OCI-LY3 (cell line): Measurements from ENCODE around the gene OPCML.

Experiments
- H2AFZ ChIP-seq: fragments of 200-600, 300-600 bp; shearing (Covaris generic); 2 replicates; pipeline ENCODE4 v1.6.0; 2014; ENCODE audit warnings: antibody characterized with exemption, low read depth, low read length
- H3K27ac ChIP-seq: fragments of 200-600, 300-600 bp; sonication (generic); 2 replicates; pipeline ENCODE4 v1.5.1; 2014; ENCODE audit warnings: mild to moderate bottlenecking, low read length, moderate library complexity, mixed read lengths
- H3K27me3 ChIP-seq: fragments of 200-600, 300-600 bp; sonication (generic); 2 replicates; pipeline ENCODE4 v1.6.1; 2014; ENCODE audit warnings: low read depth, low read length, mixed read lengths
- H3K36me3 ChIP-seq: fragments of 200-600, 300-600 bp; sonication (generic); replicated peaks from 2 replicates; pipeline ENCODE3; 2014; ENCODE audit warnings: low read depth, low read length, mixed read lengths
- H3K4me1 ChIP-seq: fragments of 300-600, 200-600 bp; sonication (generic); 2 replicates; pipeline ENCODE4 v1.6.1; 2014; ENCODE audit warnings: low read length, mixed read lengths
- H3K4me2 ChIP-seq: fragments of 200-600, 300-600 bp; sonication (generic); 2 replicates; pipeline ENCODE4 v1.6.1; 2014; ENCODE audit warnings: low read length, mixed read lengths
- H3K4me3 ChIP-seq: fragments of 300-600, 200-600 bp; sonication (generic); 2 replicates; pipeline ENCODE4 v1.5.1; 2014; ENCODE audit warnings: antibody characterized with exemption, mild to moderate bottlenecking, low read length, moderate library complexity
- H3K79me2 ChIP-seq: fragments of 300-600, 200-600 bp; shearing (Covaris generic); 2 replicates; pipeline ENCODE4 v1.6.1; 2014; ENCODE audit warnings: mild to moderate bottlenecking, low read length, mixed read lengths
- H3K9ac ChIP-seq: fragments of 300-600, 200-600 bp; shearing (Covaris generic); 2 replicates; pipeline ENCODE4 v1.6.0; 2014; ENCODE audit warnings: mild to moderate bottlenecking, low read length, moderate library complexity
- H3K9me3 ChIP-seq: fragments of 200-600, 300-600 bp; shearing (Covaris generic); 2 replicates; pipeline ENCODE4 v1.6.1; 2014; ENCODE audit warnings: low read length, mixed read lengths; ENCODE audit not compliant: insufficient read depth
- H4K20me1 ChIP-seq: fragments of 200-600, 300-600 bp; sonication (generic); 2 replicates; pipeline ENCODE4 v1.6.1; 2016; ENCODE audit warnings: low read length, mixed read lengths; ENCODE audit not compliant: insufficient read depth
- CTCF ChIP-seq: fragments of 200-600, 300-600 bp; sonication (generic); IDR thresholded peaks from 2 replicates; pipeline ENCODE4 v1.5.1; 2014; ENCODE audit warnings: antibody characterized with exemption, low read length, low read depth
- EZH2phosphoT487 ChIP-seq: fragments of 200-600 bp; shearing (Covaris generic); IDR thresholded peaks from 2 replicates; pipeline ENCODE4 v1.6.1; 2018; ENCODE audit warnings: antibody characterized with exemption, mixed run types, low read depth

Gene OPCML

GRCh38 chr11:133553885-133554740 lies 21.8 kb upstream of the OPCML start:
- H4K20me1 ChIP-seq = no peaks in the 10 kb centered on the region
- H3K9ac ChIP-seq = no peak overlapping the region
- no peaks in the 10 kb centered on the region for H3K36me3 ChIP-seq
- TF ChIP-seq CTCF (no peak), EZH2phosphoT487 (no peak)
- no peaks in the 10 kb centered on the region for H3K79me2 ChIP-seq
- no peak overlapping the region for H3K4me3 ChIP-seq
- no peaks in the 10 kb centered on the region for H3K9me3 ChIP-seq
- H3K27me3 ChIP-seq = no peaks in the 10 kb centered on the region
- no peak overlapping the region for H3K27ac ChIP-seq
- H3K4me1 ChIP-seq = no peaks in the 10 kb centered on the region
- no peak overlapping the region for H2AFZ ChIP-seq
- H3K4me2 ChIP-seq = no peak overlapping the region

- Histone ChIP-seq H4K20me1 (no peaks in the 10 kb centered on the region), H3K4me1 (no peaks in the 10 kb centered on the region)
Observed at GRCh38 chr11:133552938-133553337, 20.6 kb upstream of the OPCML start.

GRCh38 chr11:133551064-133551463 lies 18.8 kb upstream of the OPCML start:
- H2AFZ ChIP-seq = no peak overlapping the region
- H4K20me1 ChIP-seq = no peaks in the 10 kb centered on the region
- no peaks in the 10 kb centered on the region for H3K4me1 ChIP-seq
- H3K36me3 ChIP-seq = no peaks in the 10 kb centered on the region
- H3K27ac ChIP-seq = no peak overlapping the region
- H3K4me3 ChIP-seq = no peak overlapping the region
- H3K27me3 ChIP-seq = no peaks in the 10 kb centered on the region
- H3K79me2 ChIP-seq = no peaks in the 10 kb centered on the region
- no peak for TF ChIP-seq CTCF
- no peak for TF ChIP-seq EZH2phosphoT487
- H3K9ac ChIP-seq = no peak overlapping the region
- H3K4me2 ChIP-seq = no peak overlapping the region
- H3K9me3 ChIP-seq = no peaks in the 10 kb centered on the region

More at GRCh38 chr11:133552938-133553337, 20.6 kb upstream of the OPCML start:
- H3K27me3 ChIP-seq = no peaks in the 10 kb centered on the region
- no peak overlapping the region for H2AFZ ChIP-seq
- H3K27ac ChIP-seq = no peak overlapping the region
- TF ChIP-seq EZH2phosphoT487 (no peak), CTCF (no peak)
- no peak overlapping the region for H3K4me2 ChIP-seq
- H3K4me3 ChIP-seq = no peak overlapping the region
- no peak overlapping the region for H3K9ac ChIP-seq
- no peaks in the 10 kb centered on the region for H3K79me2 ChIP-seq
- no peaks in the 10 kb centered on the region for H3K36me3 ChIP-seq
- no peaks in the 10 kb centered on the region for H3K9me3 ChIP-seq

- Histone ChIP-seq H3K27me3 (no peaks in the 10 kb centered on the region), H3K4me3 (no peak overlapping the region), H3K9ac (no peak overlapping the region), H3K4me2 (no peak overlapping the region), H4K20me1 (no peaks in the 10 kb centered on the region), H3K79me2 (no peaks in the 10 kb centered on the region), H3K27ac (no peak overlapping the region), H3K36me3 (no peaks in the 10 kb centered on the region), H2AFZ (no peak overlapping the region), H3K4me1 (no peaks in the 10 kb centered on the region), H3K9me3 (no peaks in the 10 kb centered on the region)
- TF ChIP-seq CTCF (no peak), EZH2phosphoT487 (no peak)
Observed at GRCh38 chr11:133549826-133550225, 17.5 kb upstream of the OPCML start.
